HepG2 (cell line): ENCODE results near the gene SMYD1. TPM values are rescaled to one million over a fixed set of nuclear protein-coding genes. Genes with fewer than 3 reads are reported as not detected.

Experiments
- ATAC-seq: fragments of 200-7000 bp; cut with Tn5 transposase; 3 replicates; pipeline ENCODE4 v1.9.1; 2020; ENCODE audit warnings: mild to moderate bottlenecking, moderate library complexity
- BruUV-seq: library from RNA; stranded (reverse); fragments of 400-500 nt; replicated peaks from 2 replicates; lab custom pipeline; 2021; lab: Mats Ljungman, UMichigan
- CTCF ChIA-PET: fragments of 300-600 bp; formaldehyde crosslinking; extraction: SDS; loops from one replicate; lab custom pipeline; 2021; ENCODE audit warnings: low total read pairs, inconsistent platforms, low intra/inter-chr PET ratio; lab: Yijun Ruan, JAX
- POLR2A ChIA-PET: fragments of 350-600 bp; sonication (Branson Sonifier 250); formaldehyde crosslinking; loops from one replicate; lab custom pipeline; 2020; ENCODE audit warnings: antibody characterized with exemption, inconsistent platforms; lab: Yijun Ruan, JAX
- DNase-seq: peaks from one replicate; pipeline ENCODE4 v3.0.0-alpha.2; 2015; ENCODE audit warnings: low spot score
- FAIRE-seq: peaks from 3 replicates; lab custom pipeline; 2011; peaks lifted over from hg19 to GRCh38; lab: Jason Lieb, UNC
- H2AFZ ChIP-seq: one replicate; pipeline ENCODE4 v1.6.1; 2011; ENCODE audit warnings: low read length, inconsistent platforms
- H3K27ac ChIP-seq: fragments of 300-600 bp; 3 replicates; pipeline ENCODE4 v1.8.0; 2011; ENCODE audit warnings: mixed run types, mild to moderate bottlenecking, mixed read lengths, low read length, inconsistent platforms; ENCODE audit not compliant: insufficient read depth; ENCODE audit errors: extremely low read length
- H3K27me3 ChIP-seq, 2 experiments: fragments of 200-600 bp in 1 of 2; 2 replicates in 1 of 2; 3 replicates in 1 of 2; pipeline versions ENCODE4 v1.6.0 to v1.8.0; 2011; ENCODE audit warnings: low read length in 2 of 2, mild to moderate bottlenecking in 2 of 2, moderate library complexity in 2 of 2, inconsistent platforms in 1 of 2; ENCODE audit not compliant: insufficient read depth in 2 of 2, control insufficient read depth in 1 of 2
- H3K36me3 ChIP-seq, 2 experiments: fragments of 200-600 bp in 1 of 2; replicated peaks in 1 of 2; 2 replicates in 1 of 2; 3 replicates in 1 of 2; pipeline versions ENCODE4 v1.5.1 to v1.8.0; 2011; ENCODE audit warnings: low read length in 2 of 2, inconsistent platforms in 1 of 2; ENCODE audit not compliant: insufficient read depth in 2 of 2, control insufficient read depth in 1 of 2
- H3K4me1 ChIP-seq: 2 replicates; pipeline ENCODE4 v1.5.1; 2012; ENCODE audit warnings: low read length, inconsistent platforms; ENCODE audit not compliant: insufficient read depth
- H3K4me2 ChIP-seq: 2 replicates; pipeline ENCODE4 v1.6.0; 2011; ENCODE audit warnings: low read depth, low read length, inconsistent platforms
- H3K4me3 ChIP-seq, 3 experiments: fragments of 200-600 bp in 1 of 3; sonication (generic), shearing (Covaris generic) in 1 of 3; replicated peaks in 1 of 3; 2 replicates each; pipeline ENCODE4 v1.5.1; 2011 to 2016; ENCODE audit warnings: low read length in 3 of 3, inconsistent platforms in 2 of 3, low read depth in 2 of 3, mild to moderate bottlenecking in 2 of 3, control low read depth in 1 of 3, mixed read lengths in 1 of 3; ENCODE audit not compliant: insufficient read depth in 1 of 3
- H3K79me2 ChIP-seq: one replicate; pipeline ENCODE4 v1.6.1; 2011; ENCODE audit warnings: low read length, inconsistent platforms; ENCODE audit not compliant: insufficient read depth
- H3K9ac ChIP-seq: 2 replicates; pipeline ENCODE4 v1.6.0; 2011; ENCODE audit warnings: mild to moderate bottlenecking, low read depth, low read length, inconsistent platforms; ENCODE audit not compliant: insufficient read depth
- H3K9me3 ChIP-seq: 2 replicates; pipeline ENCODE4 v1.5.1; 2012; ENCODE audit warnings: mild to moderate bottlenecking, low read length
- H4K20me1 ChIP-seq: 2 replicates; pipeline ENCODE4 v1.6.0; 2011; ENCODE audit warnings: inconsistent platforms, mild to moderate bottlenecking, low read length, moderate library complexity; ENCODE audit not compliant: insufficient read depth
- FOXK1 ChIP-seq: sonication (generic); formaldehyde crosslinking; IDR thresholded peaks from 2 replicates; pipeline ENCODE4 v1.4.0; 2020; ENCODE audit warnings: low read depth, missing genetic modification reagents, borderline replicate concordance
- GABPA ChIP-seq, 2 experiments: IDR thresholded peaks; 2 replicates each; pipeline ENCODE4 v1.6.1; 2011 to 2016; ENCODE audit warnings: low read depth in 2 of 2, low read length in 1 of 2, missing biosample characterization in 1 of 2, missing genetic modification characterization in 1 of 2
- GATAD1 ChIP-seq: IDR thresholded peaks from 2 replicates; pipeline ENCODE4 v1.6.1; 2016; ENCODE audit warnings: missing genetic modification reagents, missing compliant biosample characterization
- GFI1 ChIP-seq: sonication (generic); formaldehyde crosslinking; IDR thresholded peaks from 2 replicates; pipeline ENCODE4 v1.5.0; 2020; ENCODE audit warnings: missing genetic modification reagents, mild to moderate bottlenecking, borderline replicate concordance
- HOMEZ ChIP-seq: IDR thresholded peaks from 2 replicates; pipeline ENCODE4 v1.6.1; 2016; ENCODE audit warnings: low read depth
- ISX ChIP-seq: sonication (generic); formaldehyde crosslinking; conservative IDR thresholded peaks from 2 replicates; pipeline ENCODE4 v1.5.0; 2020; ENCODE audit warnings: missing genetic modification reagents
- MAX ChIP-seq: IDR thresholded peaks from 2 replicates; pipeline ENCODE4 v1.6.1; 2012; ENCODE audit warnings: inconsistent platforms
- MTA1 ChIP-seq: sonication (generic); formaldehyde crosslinking; IDR thresholded peaks from 2 replicates; pipeline ENCODE4 v1.4.0; 2020; ENCODE audit warnings: missing genetic modification reagents, mild to moderate bottlenecking, borderline replicate concordance
- NR2F6 ChIP-seq, 2 experiments: IDR thresholded peaks; 2 replicates each; pipeline ENCODE4 v1.6.1; 2016; ENCODE audit warnings: antibody characterized with exemption in 1 of 2, mild to moderate bottlenecking in 1 of 2
- POLR2AphosphoS5 ChIP-seq: IDR thresholded peaks from 2 replicates; pipeline ENCODE4 v1.6.1; 2012; ENCODE audit warnings: low read depth, low read length
- RAD51 ChIP-seq: fragments of 450-650 bp; IDR thresholded peaks from 2 replicates; pipeline ENCODE4 v1.6.1; 2016; ENCODE audit warnings: borderline replicate concordance
- RXRB ChIP-seq: IDR thresholded peaks from 2 replicates; pipeline ENCODE4 v1.6.1; 2016; ENCODE audit warnings: borderline replicate concordance, missing genetic modification reagents, missing compliant biosample characterization
- SRY ChIP-seq: sonication (generic); formaldehyde crosslinking; IDR thresholded peaks from 2 replicates; pipeline ENCODE4 v1.8.0; 2022; ENCODE audit warnings: mild to moderate bottlenecking, missing genetic modification reagents
- ZNF362 ChIP-seq: sonication (generic); formaldehyde crosslinking; IDR thresholded peaks from 2 replicates; pipeline ENCODE4 v1.4.0; 2020; ENCODE audit warnings: missing genetic modification reagents, mild to moderate bottlenecking, borderline replicate concordance
- ZNF607 ChIP-seq: sonication (generic); formaldehyde crosslinking; IDR thresholded peaks from 2 replicates; pipeline ENCODE4 v1.5.1; 2020; ENCODE audit warnings: missing genetic modification reagents, mild to moderate bottlenecking, borderline replicate concordance
- ZNF687 ChIP-seq: sonication (generic); formaldehyde crosslinking; IDR thresholded peaks from 2 replicates; pipeline ENCODE4 v1.5.1; 2020; ENCODE audit warnings: mild to moderate bottlenecking, missing genetic modification reagents, moderate library complexity
- ZNF782 ChIP-seq: sonication (generic); formaldehyde crosslinking; IDR thresholded peaks from 2 replicates; pipeline ENCODE4 v1.4.0; 2020; ENCODE audit warnings: missing genetic modification reagents, mild to moderate bottlenecking, borderline replicate concordance
- ZNF850 ChIP-seq: sonication (generic); formaldehyde crosslinking; conservative IDR thresholded peaks from 2 replicates; pipeline ENCODE4 v1.9.0; 2021; ENCODE audit warnings: mild to moderate bottlenecking, missing genetic modification reagents
- WGBS: methylation state at CpG from one replicate; pipeline ENCODE4 v1.1.6; 2017; ENCODE audit warnings: low lambda C conversion rate; 5-methylcytosine and 5-hydroxymethylcytosine counted together
- in situ Hi-C: cut with HindIII; loops from 2 replicates; pipeline ENCODE4 v1.10.0; 2017; ENCODE audit warnings: low pct_unique_long_range_greater_than_20kb; ENCODE audit not compliant: extremely low pct_ligation_motif_present
- intact Hi-C: fragments of 100-400 bp; cut with micrococcal nuclease; formaldehyde crosslinking; loops from one replicate; pipeline ENCODE4 v1.10.0; 2022; ENCODE audit not compliant: unreplicated experiment
- polyA plus RNA-seq, 8 experiments: library from polyadenylated mRNA; depleted of rRNA in 3 of 8; stranded (reverse) in 7 of 8; unstranded in 1 of 8; fragments of >200 nt; fragmentation: Illumina TruSeq in 4 of 8; extraction: Trizol in 4 of 8; gene quantifications; 2 replicates each; pipeline versions ENCODE4 v1.2.1 to v1.2.3, GENCODE V29; 2011 to 2016; ENCODE audit warnings: low read depth in 4 of 8, missing spikeins in 1 of 8, mixed read lengths in 1 of 8; ENCODE audit not compliant: insufficient read depth in 1 of 8
- total RNA-seq, 5 experiments: library from RNA; depleted of rRNA; stranded (reverse); fragments of >200 nt; fragmentation: Illumina TruSeq; extraction: Trizol; gene quantifications; 2 replicates each; pipeline ENCODE4 v1.2.3, GENCODE V29; 2016; ENCODE audit warnings: low read depth in 1 of 5

The SMYD1 gene
- total and polyA plus RNA-seq, 2 of the 13 experiments (the other 11 are each of a cell fraction or from before 2014, with no cell fraction given): not detected

GRCh38 chr2:88095022-88095421 lies 27.4 kb downstream of the SMYD1 start:
- H3K27me3 ChIP-seq: peaks cover 3 to 32% of the 10 kb centered on the region in 2 experiments; a peak in 3 of 5 replicates
- no peak overlapping the region for H3K4me2 ChIP-seq
- WGBS: 38% methylated on average over 3 of the region's 3 CpGs
- H2AFZ ChIP-seq: no peak overlapping the region
- POLR2A ChIA-PET: no interaction called here
- FAIRE-seq (no peak), ATAC-seq (no peak), DNase-seq (no peak)
- CTCF ChIA-PET: no interaction called here
- no peak overlapping the region for H3K9ac ChIP-seq
- H3K4me3 ChIP-seq: no peak overlapping the region
- no TSS peak for BruUV-seq
- TF ChIP-seq RXRB (CRISPR knock-in tag) (no peak), GABPA (IDR thresholded peaks at IDR 0.05; ENCODE audit: low read depth, low read length) (no peak), GABPA (CRISPR knock-in tag; IDR thresholded peaks at IDR 0.05; ENCODE audit: low read depth) (no peak), ZNF687 (CRISPR knock-in tag) (no peak), MAX (no peak), MTA1 (CRISPR knock-in tag) (no peak), ZNF850 (CRISPR knock-in tag) (no peak), ZNF607 (CRISPR knock-in tag) (no peak), POLR2AphosphoS5 (no peak), SRY (CRISPR knock-in tag) (no peak), FOXK1 (no peak), NR2F6 (IDR thresholded peaks at IDR 0.05) (no peak), NR2F6 (CRISPR knock-in tag; IDR thresholded peaks at IDR 0.05) (no peak), GFI1 (CRISPR knock-in tag) (no peak), RAD51 (no peak), ZNF782 (CRISPR knock-in tag) (no peak), GATAD1 (no peak), HOMEZ (CRISPR knock-in tag) (no peak), ZNF362 (CRISPR knock-in tag) (no peak), ISX (CRISPR knock-in tag) (no peak)
- H3K79me2 ChIP-seq: no peaks in the 10 kb centered on the region
- intact Hi-C loops (no loop called here), in situ Hi-C loops (no loop called here)
- H4K20me1 ChIP-seq: no peaks in the 10 kb centered on the region
- no peak overlapping the region for H3K27ac ChIP-seq
- H3K36me3 ChIP-seq: no peaks in the 10 kb centered on the region
- H3K9me3 ChIP-seq: no peaks in the 10 kb centered on the region
- H3K4me1 ChIP-seq: no peaks in the 10 kb centered on the region
